Tibial nerve (tissue), 4 donors: ENCODE measurements around the gene HIP1R. TPM values are rescaled to one million over a fixed set of nuclear protein-coding genes. Genes with fewer than 3 reads are reported as not detected.

Experiments used
- DNase-seq, 2 donors: peaks; one replicate each; pipeline ENCODE4 v3.0.0-alpha.2; 2019; ENCODE audit warnings: low spot score in 2 of 2
- H3K27ac ChIP-seq, 4 donors: fragments of 200-600 bp; sonication (generic) in 3 of 4; one replicate each; pipeline ENCODE4 v1.5.1; 2017 to 2019; ENCODE audit warnings: mild to moderate bottlenecking in 1 of 4
- H3K27me3 ChIP-seq, 2 donors: fragments of 200-600 bp; sonication (generic) in 1 of 2; one replicate each; pipeline versions ENCODE4 v1.5.1 to v1.6.0; 2017 to 2019
- H3K36me3 ChIP-seq, 3 donors: fragments of 200-600 bp; sonication (generic); one replicate each; pipeline ENCODE4 v1.5.1; 2018 to 2019
- H3K4me1 ChIP-seq, 4 donors: fragments of 200-600 bp; sonication (generic) in 3 of 4; one replicate each; pipeline ENCODE4 v1.5.1; 2017 to 2019
- H3K4me3 ChIP-seq, 4 donors: fragments of 200-600 bp; sonication (generic) in 3 of 4; one replicate each; pipeline ENCODE4 v1.5.1; 2017 to 2019; ENCODE audit warnings: mild to moderate bottlenecking in 1 of 4, moderate library complexity in 1 of 4
- H3K9me3 ChIP-seq, 4 donors: fragments of 200-600 bp; sonication (generic) in 3 of 4; one replicate each; pipeline ENCODE4 v1.5.1; 2017 to 2019
- EP300 ChIP-seq, 2 donors: sonication (generic); formaldehyde crosslinking; IDR thresholded peaks; one replicate each; pipeline ENCODE4 v1.6.1; 2017; ENCODE audit warnings: antibody characterized with exemption in 2 of 2, mild to moderate bottlenecking in 1 of 2
- POLR2A ChIP-seq, 2 donors: fragments of 450-650 bp; IDR thresholded peaks; one replicate each; pipeline ENCODE4 v1.6.1; 2017; ENCODE audit warnings: antibody characterized with exemption in 2 of 2, mild to moderate bottlenecking in 2 of 2, moderate library complexity in 2 of 2
- WGBS, 2 donors: methylation state at CpG; one replicate each; pipeline ENCODE4 v1.1.5; 2018; 5-methylcytosine and 5-hydroxymethylcytosine counted together
- total RNA-seq, 4 donors: library from RNA; depleted of rRNA; stranded (reverse); fragments of >200 nt; gene quantifications; one replicate each; pipeline ENCODE4 v1.1.0, GENCODE V29; 2016
- TF ChIP-seq, protein P1 (sequence below), 5 experiments: fragments of 200-600 bp in 3 of 5; fragments of 450-650 bp in 2 of 5; sonication (generic) in 3 of 5; IDR thresholded peaks; one replicate each; pipeline ENCODE4 v1.5.1; 2016 to 2019; ENCODE audit warnings: antibody characterized with exemption in 5 of 5, mild to moderate bottlenecking in 3 of 5, moderate library complexity in 2 of 5

HIP1R gene
- total RNA-seq, 4 donors from 2014 or later: 10.3 to 22.5 (median 16.9) TPM

DNA sequence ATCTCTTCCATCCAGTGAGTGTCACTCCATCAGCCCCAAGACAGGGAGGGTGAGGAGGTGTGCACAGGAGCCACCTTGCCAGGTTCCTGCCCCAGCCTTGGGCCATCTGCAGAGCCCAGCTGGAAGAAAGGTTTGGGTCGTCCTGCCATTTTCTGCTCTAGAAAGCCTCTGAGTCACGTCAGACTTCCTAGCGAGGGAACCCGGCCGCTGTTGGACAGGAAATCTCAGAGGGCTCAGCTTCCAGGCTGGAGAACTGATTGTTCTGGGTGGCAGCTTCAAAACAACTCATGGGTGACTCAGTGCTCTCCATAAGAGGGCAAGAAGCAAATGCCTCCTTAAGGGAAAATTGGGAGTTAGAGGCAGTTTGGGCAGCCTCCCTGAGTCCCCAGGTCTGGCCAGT, 16.6 kb downstream of the HIP1R start:
- Histone ChIP-seq H3K36me3 (no peaks in the 10 kb centered on the region), H3K4me1 (peaks cover 0 to 35% (median 12%) of the 10 kb centered on the region in 4 donors), H3K27me3 (no peaks in the 10 kb centered on the region), H3K9me3 (no peaks in the 10 kb centered on the region), H3K27ac (peak overlapping the region in 3 of 4 donors; percentile 64 to 77 (median 68)), H3K4me3 (no peak overlapping the region)
- no peak for DNase-seq
- peak in 1 of 2 donors; percentile 44 for TF ChIP-seq EP300 (IDR thresholded peaks at IDR 0.05)
- TF ChIP-seq, protein P1, sequence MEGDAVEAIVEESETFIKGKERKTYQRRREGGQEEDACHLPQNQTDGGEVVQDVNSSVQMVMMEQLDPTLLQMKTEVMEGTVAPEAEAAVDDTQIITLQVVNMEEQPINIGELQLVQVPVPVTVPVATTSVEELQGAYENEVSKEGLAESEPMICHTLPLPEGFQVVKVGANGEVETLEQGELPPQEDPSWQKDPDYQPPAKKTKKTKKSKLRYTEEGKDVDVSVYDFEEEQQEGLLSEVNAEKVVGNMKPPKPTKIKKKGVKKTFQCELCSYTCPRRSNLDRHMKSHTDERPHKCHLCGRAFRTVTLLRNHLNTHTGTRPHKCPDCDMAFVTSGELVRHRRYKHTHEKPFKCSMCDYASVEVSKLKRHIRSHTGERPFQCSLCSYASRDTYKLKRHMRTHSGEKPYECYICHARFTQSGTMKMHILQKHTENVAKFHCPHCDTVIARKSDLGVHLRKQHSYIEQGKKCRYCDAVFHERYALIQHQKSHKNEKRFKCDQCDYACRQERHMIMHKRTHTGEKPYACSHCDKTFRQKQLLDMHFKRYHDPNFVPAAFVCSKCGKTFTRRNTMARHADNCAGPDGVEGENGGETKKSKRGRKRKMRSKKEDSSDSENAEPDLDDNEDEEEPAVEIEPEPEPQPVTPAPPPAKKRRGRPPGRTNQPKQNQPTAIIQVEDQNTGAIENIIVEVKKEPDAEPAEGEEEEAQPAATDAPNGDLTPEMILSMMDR (IDR thresholded peaks at IDR 0.05): no peak
- 38 to 76% methylated on average over 5 of the region's 5 CpGs for WGBS, 2 donors

DNA sequence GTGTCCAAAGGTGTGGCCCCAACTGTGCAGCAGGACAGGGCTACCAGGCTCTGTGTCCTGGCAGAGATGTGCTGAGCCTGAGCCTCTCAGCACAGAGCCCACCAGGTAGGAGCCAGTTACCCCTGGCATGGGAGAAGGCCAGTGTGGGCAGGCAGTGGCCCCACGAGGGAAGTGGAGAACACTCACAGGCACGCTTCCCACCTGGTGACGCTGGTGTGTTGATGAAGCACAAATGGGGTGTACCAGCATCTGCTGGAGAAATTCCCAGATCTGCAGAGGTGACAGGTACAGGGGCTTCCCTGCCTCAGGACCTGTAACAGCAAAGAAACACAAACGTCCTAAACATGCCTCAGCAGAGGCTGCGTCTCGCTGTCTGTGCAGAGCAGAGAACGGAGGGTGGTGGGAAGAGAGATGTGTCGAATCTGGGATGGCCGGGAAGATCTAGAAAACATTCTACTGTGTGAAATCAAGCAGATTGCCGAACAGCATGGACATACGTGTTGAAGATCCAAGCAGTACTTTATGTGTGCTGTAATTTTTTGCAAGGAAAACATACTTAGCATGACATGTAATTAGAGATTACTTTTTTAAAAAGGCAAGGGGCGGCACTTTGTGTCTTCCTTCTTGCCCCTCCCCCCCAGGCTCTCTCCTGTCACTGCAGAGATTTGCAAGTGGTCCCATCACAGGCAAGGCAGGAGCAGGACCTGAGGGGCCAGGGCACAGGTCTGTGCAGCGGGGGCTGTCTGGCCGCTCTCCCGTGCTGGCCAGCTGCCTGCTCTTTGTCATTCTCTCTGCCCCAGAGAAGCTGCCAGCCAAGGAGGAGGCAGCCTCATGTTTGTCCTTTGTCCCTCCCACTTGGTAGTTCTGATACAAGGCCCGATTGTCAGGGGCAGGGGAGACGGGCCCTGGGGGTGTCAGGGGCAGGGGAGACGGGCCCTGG, 17.3 kb downstream of the HIP1R start:
- DNase-seq: no peak
- H3K36me3 ChIP-seq: no peaks in the 10 kb centered on the region
- 45 to 47% methylated on average over 15 to 18 of the region's 18 CpGs for WGBS, 2 donors
- peaks cover 0 to 35% (median 12%) of the 10 kb centered on the region in 4 donors for H3K4me1 ChIP-seq
- TF ChIP-seq POLR2A (IDR thresholded peaks at IDR 0.05): no peak
- TF ChIP-seq, protein P1 (IDR thresholded peaks at IDR 0.05): no peak
- peak in 1 of 2 donors; percentile 38 for TF ChIP-seq EP300 (IDR thresholded peaks at IDR 0.05)
- no peaks in the 10 kb centered on the region for H3K9me3 ChIP-seq
- H3K27me3 ChIP-seq: no peaks in the 10 kb centered on the region
- no peak overlapping the region for H3K4me3 ChIP-seq
- H3K27ac ChIP-seq: peak overlapping the region in 3 of 4 donors; percentile 64 to 77 (median 68)

DNA sequence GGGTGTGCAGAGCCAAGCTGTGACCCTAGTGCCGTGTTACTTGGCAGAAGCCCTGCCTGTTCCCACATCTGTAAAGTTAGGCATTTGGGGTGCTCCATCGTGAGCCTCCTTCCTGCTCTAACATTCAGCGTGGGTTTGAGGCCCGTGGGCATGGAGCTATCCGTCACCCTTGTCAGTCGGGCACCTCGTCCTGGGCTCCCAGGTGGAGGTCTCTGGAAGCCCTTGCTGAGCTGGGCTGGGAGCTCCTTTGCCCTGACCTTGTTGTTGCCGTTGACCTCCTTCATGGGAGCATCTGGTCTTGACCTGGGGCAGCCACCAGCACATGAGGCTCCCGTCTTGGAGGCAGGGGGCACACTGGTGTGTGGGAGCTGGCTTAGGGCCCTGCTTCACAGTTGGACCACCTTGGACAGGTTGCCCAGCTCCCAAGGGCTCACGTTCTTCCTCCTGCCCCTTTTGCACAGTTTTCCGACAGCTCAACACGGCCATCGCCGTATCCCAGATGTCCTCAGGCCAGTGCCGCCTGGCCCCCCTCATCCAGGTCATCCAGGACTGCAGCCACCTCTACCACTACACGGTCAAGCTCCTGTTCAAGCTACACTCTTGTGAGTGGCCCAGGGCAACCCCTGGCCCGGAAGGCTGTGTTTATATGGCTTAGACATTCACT, 18.5 kb downstream of the HIP1R start:
- H3K36me3 ChIP-seq: peaks cover 0 to 8% (median 0%) of the 10 kb centered on the region in 3 donors
- H3K4me1 ChIP-seq: peaks cover 0 to 26% (median 12%) of the 10 kb centered on the region in 4 donors
- H3K9me3 ChIP-seq: no peaks in the 10 kb centered on the region
- peak overlapping the region in 3 of 4 donors; percentile 7 to 77 (median 72) for H3K27ac ChIP-seq
- H3K27me3 ChIP-seq: no peaks in the 10 kb centered on the region
- H3K4me3 ChIP-seq: no peak overlapping the region
- no peak for TF ChIP-seq EP300 (IDR thresholded peaks at IDR 0.05)
- DNase-seq: no peak
- WGBS, 2 donors: 71 to 72% methylated on average over 15 to 17 of the region's 17 CpGs

DNA sequence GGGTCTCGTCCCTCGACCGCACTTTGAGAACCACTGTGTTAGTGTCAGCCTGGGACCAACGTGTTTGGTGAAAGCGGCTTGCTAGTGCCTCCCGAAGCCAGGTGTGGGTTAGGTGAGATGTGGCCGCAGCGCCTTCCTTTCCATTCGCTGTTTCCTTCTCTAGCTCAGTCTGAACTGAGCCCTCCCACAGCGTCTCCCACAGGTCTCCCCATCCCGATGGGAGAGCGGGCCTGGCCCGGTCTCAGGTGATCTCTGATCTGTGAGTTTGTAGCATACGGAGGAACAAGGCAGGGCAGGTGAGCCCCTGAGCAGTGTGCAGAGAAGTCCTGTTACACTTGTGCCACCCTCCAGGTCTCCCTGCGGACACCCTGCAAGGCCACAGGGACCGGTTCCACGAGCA, 19.3 kb downstream of the HIP1R start:
- Histone ChIP-seq H3K36me3 (peaks cover 0 to 11% (median 0%) of the 10 kb centered on the region in 3 donors), H3K4me1 (peaks cover 0 to 26% (median 12%) of the 10 kb centered on the region in 4 donors), H3K4me3 (no peak overlapping the region), H3K27me3 (no peaks in the 10 kb centered on the region), H3K27ac (no peak overlapping the region), H3K9me3 (no peaks in the 10 kb centered on the region)
- DNase-seq: no peak
- TF ChIP-seq, protein P1 (IDR thresholded peaks at IDR 0.05): no peak
- no peak for TF ChIP-seq POLR2A (IDR thresholded peaks at IDR 0.05)
- no peak for TF ChIP-seq EP300 (IDR thresholded peaks at IDR 0.05)
- 91 to 93% methylated on average over 17 of the region's 17 CpGs for WGBS, 2 donors

DNA sequence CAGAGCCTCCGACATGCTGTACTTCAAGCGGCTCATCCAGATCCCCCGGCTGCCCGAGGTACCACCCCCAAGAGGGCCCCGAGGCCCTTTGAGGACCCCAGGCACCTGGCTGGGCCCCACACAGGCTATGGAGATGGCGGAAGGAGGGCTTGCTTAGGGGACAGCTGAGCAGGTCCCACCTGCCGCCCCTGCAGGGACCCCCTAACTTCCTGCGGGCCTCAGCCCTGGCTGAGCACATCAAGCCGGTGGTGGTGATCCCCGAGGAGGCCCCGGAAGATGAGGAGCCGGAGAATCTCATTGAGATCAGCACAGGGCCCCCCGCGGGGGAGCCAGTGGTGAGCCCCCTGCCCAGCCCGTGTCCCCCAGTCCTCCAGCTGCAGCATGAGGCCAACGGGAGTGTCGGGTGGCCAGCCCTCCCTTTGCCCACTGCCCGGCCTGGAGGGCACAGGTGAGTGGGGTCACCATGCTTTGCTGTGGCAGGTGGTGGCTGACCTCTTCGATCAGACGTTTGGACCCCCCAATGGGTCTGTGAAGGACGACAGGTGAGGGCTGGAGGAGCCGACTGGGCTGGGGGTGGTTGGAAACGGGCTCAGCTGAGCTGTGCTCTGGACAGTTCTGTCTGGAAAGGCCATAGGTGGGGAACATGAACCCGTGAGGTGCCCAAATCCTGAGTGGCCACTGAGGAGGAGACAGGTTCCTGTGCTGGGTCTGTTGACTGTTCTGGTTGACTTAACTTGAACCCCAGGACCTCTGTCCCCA, 20.0 kb downstream of the HIP1R start:
- no peaks in the 10 kb centered on the region for H3K9me3 ChIP-seq
- DNase-seq: no peak
- no peak overlapping the region for H3K4me3 ChIP-seq
- H3K36me3 ChIP-seq: peaks cover 0 to 14% (median 0%) of the 10 kb centered on the region in 3 donors
- 85 to 88% methylated on average over 22 to 24 of the region's 24 CpGs for WGBS, 2 donors
- H3K4me1 ChIP-seq: peaks cover 0 to 31% (median 14%) of the 10 kb centered on the region in 4 donors
- H3K27ac ChIP-seq: no peak overlapping the region
- H3K27me3 ChIP-seq: no peaks in the 10 kb centered on the region
- TF ChIP-seq, protein P1 (IDR thresholded peaks at IDR 0.05): no peak
